PFSK-1 (cell line): ENCODE results near the gene NMRK2.

Experiments
- FOXP2 ChIP-seq: optimal IDR thresholded peaks from 2 replicates; pipeline ENCODE3; 2011; ENCODE audit warnings: borderline replicate concordance, control low read depth, inconsistent platforms; ENCODE audit not compliant: insufficient read depth; ENCODE audit errors: extremely low read length, extremely low read depth
- POLR2AphosphoS5 ChIP-seq: IDR thresholded peaks from 2 replicates; pipeline ENCODE4 v1.6.1; 2012; ENCODE audit warnings: low read depth, mild to moderate bottlenecking, control low read depth, low read length, moderate library complexity
- SIN3A ChIP-seq: IDR thresholded peaks from 2 replicates; pipeline ENCODE4 v1.6.1; 2012; ENCODE audit warnings: mild to moderate bottlenecking, low read length, moderate library complexity, borderline replicate concordance; ENCODE audit not compliant: insufficient read depth
- TAF1 ChIP-seq: IDR thresholded peaks from 2 replicates; pipeline ENCODE4 v1.6.1; 2012; ENCODE audit warnings: low read length, control low read depth, borderline replicate concordance; ENCODE audit not compliant: insufficient read depth
- TF ChIP-seq, protein P1 (sequence below), 2 experiments: IDR thresholded peaks; 2 replicates each; pipeline versions ENCODE4 v1.6.1 to v1.8.0; 2011 to 2012; ENCODE audit warnings: low read depth in 2 of 2, low read length in 2 of 2, control low read depth in 1 of 2, inconsistent platforms in 1 of 2, mild to moderate bottlenecking in 1 of 2, moderate library complexity in 1 of 2; ENCODE audit not compliant: insufficient read depth in 1 of 2

DNA sequence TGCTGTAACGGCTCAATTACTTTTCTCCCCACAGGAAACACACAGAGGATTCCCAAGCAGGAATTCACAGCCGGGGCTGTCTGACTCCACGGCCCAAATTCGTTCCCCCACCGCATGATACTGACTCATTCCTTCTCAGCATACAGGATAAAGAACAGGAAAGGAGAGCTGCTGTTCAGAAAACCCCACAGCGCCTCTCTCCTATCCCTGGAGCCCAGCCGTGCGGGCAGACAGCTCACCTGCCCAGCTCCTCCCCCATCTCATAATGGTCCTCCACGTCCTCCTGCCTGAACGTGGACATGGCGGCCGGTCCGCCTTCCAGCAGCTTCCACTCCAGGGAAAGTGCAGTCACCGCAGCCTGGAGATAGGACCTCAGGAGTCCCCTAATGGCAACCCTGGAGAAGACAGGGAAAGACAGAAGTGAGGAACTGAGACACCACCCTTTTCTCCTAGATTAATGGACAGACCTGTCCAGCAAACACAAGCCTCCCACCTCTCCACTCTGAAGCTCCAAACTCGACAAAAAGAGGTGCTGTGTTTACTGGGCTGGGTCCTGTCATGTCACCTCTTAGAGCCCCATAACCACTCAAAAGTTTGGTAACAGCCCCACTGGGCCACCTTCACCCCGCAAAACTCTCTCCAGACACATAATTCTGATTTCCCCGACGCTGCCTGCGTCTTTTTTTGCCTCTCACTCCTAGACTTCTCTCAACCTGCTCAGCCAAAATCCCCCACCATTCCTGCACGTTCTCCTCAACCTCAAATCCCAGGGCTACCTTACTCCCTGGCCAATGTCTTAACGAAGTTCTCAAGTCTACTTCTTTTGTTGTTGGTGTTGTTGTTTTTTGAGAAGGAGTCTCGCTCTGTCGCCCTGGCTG lies 36.8 kb downstream of the NMRK2 start:
- TF ChIP-seq POLR2AphosphoS5 = no peak
- TF ChIP-seq, protein P1, sequence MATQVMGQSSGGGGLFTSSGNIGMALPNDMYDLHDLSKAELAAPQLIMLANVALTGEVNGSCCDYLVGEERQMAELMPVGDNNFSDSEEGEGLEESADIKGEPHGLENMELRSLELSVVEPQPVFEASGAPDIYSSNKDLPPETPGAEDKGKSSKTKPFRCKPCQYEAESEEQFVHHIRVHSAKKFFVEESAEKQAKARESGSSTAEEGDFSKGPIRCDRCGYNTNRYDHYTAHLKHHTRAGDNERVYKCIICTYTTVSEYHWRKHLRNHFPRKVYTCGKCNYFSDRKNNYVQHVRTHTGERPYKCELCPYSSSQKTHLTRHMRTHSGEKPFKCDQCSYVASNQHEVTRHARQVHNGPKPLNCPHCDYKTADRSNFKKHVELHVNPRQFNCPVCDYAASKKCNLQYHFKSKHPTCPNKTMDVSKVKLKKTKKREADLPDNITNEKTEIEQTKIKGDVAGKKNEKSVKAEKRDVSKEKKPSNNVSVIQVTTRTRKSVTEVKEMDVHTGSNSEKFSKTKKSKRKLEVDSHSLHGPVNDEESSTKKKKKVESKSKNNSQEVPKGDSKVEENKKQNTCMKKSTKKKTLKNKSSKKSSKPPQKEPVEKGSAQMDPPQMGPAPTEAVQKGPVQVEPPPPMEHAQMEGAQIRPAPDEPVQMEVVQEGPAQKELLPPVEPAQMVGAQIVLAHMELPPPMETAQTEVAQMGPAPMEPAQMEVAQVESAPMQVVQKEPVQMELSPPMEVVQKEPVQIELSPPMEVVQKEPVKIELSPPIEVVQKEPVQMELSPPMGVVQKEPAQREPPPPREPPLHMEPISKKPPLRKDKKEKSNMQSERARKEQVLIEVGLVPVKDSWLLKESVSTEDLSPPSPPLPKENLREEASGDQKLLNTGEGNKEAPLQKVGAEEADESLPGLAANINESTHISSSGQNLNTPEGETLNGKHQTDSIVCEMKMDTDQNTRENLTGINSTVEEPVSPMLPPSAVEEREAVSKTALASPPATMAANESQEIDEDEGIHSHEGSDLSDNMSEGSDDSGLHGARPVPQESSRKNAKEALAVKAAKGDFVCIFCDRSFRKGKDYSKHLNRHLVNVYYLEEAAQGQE (IDR thresholded peaks at IDR 0.05; ENCODE audit: insufficient read depth in 1 of 2, low read depth in 2 of 2, low read length in 2 of 2) = peak in 1 of 2 experiments; percentile 69; a peak in 1 of 4 replicates
- TF ChIP-seq TAF1 = no peak
- TF ChIP-seq SIN3A = no peak
- no peak for TF ChIP-seq FOXP2
